WTC11 (cell line): ENCODE measurements around the gene DMD. TPM values are rescaled to one million over a fixed set of nuclear protein-coding genes. Genes with fewer than 3 reads are reported as not detected.

Experiments used
- ATAC-seq: fragments of 200-7000 bp; cut with Tn5 transposase; 2 replicates; pipeline ENCODE4 v1.10.0; 2021; ENCODE audit warnings: mild to moderate bottlenecking, moderate library complexity
- CTCF ChIA-PET: fragments of 300-600 bp; sonication (Branson Sonifier 250); formaldehyde crosslinking; loops from one replicate; lab custom pipeline; 2021; ENCODE audit warnings: antibody characterized with exemption; lab: Charles Lee
- POLR2A ChIA-PET: fragments of 350-600 bp; sonication (Branson Sonifier 250); formaldehyde crosslinking; loops from one replicate; lab custom pipeline; 2021; ENCODE audit warnings: antibody characterized with exemption; lab: Charles Lee
- DNase-seq: peaks from one replicate; pipeline ENCODE4 v3.0.0; 2021; ENCODE audit warnings: low spot score
- H3K27ac Mint-ChIP-seq: 2 replicates; pipeline ENCODE4 v1.8.0; 2021; ENCODE audit warnings: mixed read lengths
- H3K27me3 Mint-ChIP-seq: 2 replicates; pipeline ENCODE4 v1.8.0; 2021; ENCODE audit warnings: low read depth, mild to moderate bottlenecking, moderate library complexity, mixed read lengths
- H3K36me3 Mint-ChIP-seq: 2 replicates; pipeline ENCODE4 v1.8.0; 2021; ENCODE audit warnings: mixed read lengths
- H3K4me1 Mint-ChIP-seq: 2 replicates; pipeline ENCODE4 v1.8.0; 2022; ENCODE audit warnings: mixed read lengths
- H3K4me3 Mint-ChIP-seq: 2 replicates; pipeline ENCODE4 v1.8.0; 2021; ENCODE audit warnings: mild to moderate bottlenecking, moderate library complexity, mixed read lengths
- H3K9me3 Mint-ChIP-seq: 2 replicates; pipeline ENCODE4 v1.8.0; 2021; ENCODE audit warnings: mixed read lengths
- CREM ChIP-seq: sonication (generic); formaldehyde crosslinking; IDR thresholded peaks from 2 replicates; pipeline ENCODE4 v1.8.1; 2022; ENCODE audit warnings: mild to moderate bottlenecking, missing genetic modification reagents, moderate library complexity
- ELF4 ChIP-seq: sonication (generic); formaldehyde crosslinking; IDR thresholded peaks from 2 replicates; pipeline ENCODE4 v1.8.1; 2022; ENCODE audit warnings: low read depth, mild to moderate bottlenecking, moderate library complexity, missing genetic modification reagents
- ERG ChIP-seq: fragments of 250-450 bp; sonication (Bioruptor Pico); IDR thresholded peaks from 2 replicates; pipeline ENCODE4 v1.8.0; 2021; ENCODE audit warnings: mild to moderate bottlenecking
- FOXJ3 ChIP-seq: sonication (generic); formaldehyde crosslinking; IDR thresholded peaks from 2 replicates; pipeline ENCODE4 v1.9.0; 2021; ENCODE audit warnings: missing genetic modification reagents, mild to moderate bottlenecking, borderline replicate concordance
- FOXP1 ChIP-seq: sonication (generic); formaldehyde crosslinking; IDR thresholded peaks from 2 replicates; pipeline ENCODE4 v1.8.0; 2022; ENCODE audit warnings: missing genetic modification reagents, mild to moderate bottlenecking, moderate library complexity, borderline replicate concordance
- GABPB1 ChIP-seq: sonication (generic); formaldehyde crosslinking; IDR thresholded peaks from 2 replicates; pipeline ENCODE4 v1.8.1; 2023; ENCODE audit warnings: mild to moderate bottlenecking, missing genetic modification reagents
- HMGA2 ChIP-seq: fragments of 250-450 bp; sonication (Bioruptor Pico); IDR thresholded peaks from 2 replicates; pipeline ENCODE4 v1.4.0; 2021; ENCODE audit warnings: mild to moderate bottlenecking, moderate library complexity
- IRF1 ChIP-seq: sonication (generic); formaldehyde crosslinking; IDR thresholded peaks from 2 replicates; pipeline ENCODE4 v1.8.0; 2023; ENCODE audit warnings: missing genetic modification reagents
- NFATC4 ChIP-seq: fragments of 250-450 bp; sonication (Bioruptor Pico); IDR thresholded peaks from 2 replicates; pipeline ENCODE4 v1.9.0; 2021; ENCODE audit warnings: mild to moderate bottlenecking
- RELA ChIP-seq: sonication (generic); formaldehyde crosslinking; IDR thresholded peaks from 2 replicates; pipeline ENCODE4 v1.8.1; 2022; ENCODE audit warnings: missing genetic modification reagents, mild to moderate bottlenecking, borderline replicate concordance
- ZBTB21 ChIP-seq: sonication (generic); formaldehyde crosslinking; IDR thresholded peaks from 2 replicates; pipeline ENCODE4 v1.8.1; 2023; ENCODE audit warnings: mild to moderate bottlenecking, missing genetic modification reagents, borderline replicate concordance
- ZNF121 ChIP-seq: sonication (generic); formaldehyde crosslinking; IDR thresholded peaks from 2 replicates; pipeline ENCODE4 v1.8.0; 2023; ENCODE audit warnings: missing genetic modification reagents
- total RNA-seq: library from RNA; stranded (reverse); gene quantifications from 3 replicates; pipeline ENCODE4 v1.2.3, GENCODE V29; 2021
- TF ChIP-seq, protein P1 (sequence below): sonication (generic); formaldehyde crosslinking; IDR thresholded peaks from 2 replicates; pipeline ENCODE4 v1.8.1; 2022; ENCODE audit warnings: mild to moderate bottlenecking, missing genetic modification reagents, moderate library complexity, borderline replicate concordance
- TF ChIP-seq, protein P2 (sequence below): fragments of 250-450 bp; sonication (Bioruptor Pico); conservative IDR thresholded peaks from 2 replicates; pipeline ENCODE4 v1.9.0; 2021; ENCODE audit warnings: mild to moderate bottlenecking
- TF ChIP-seq, protein P3 (sequence below): sonication (generic); formaldehyde crosslinking; IDR thresholded peaks from 2 replicates; pipeline ENCODE4 v1.8.1; 2022; ENCODE audit warnings: mild to moderate bottlenecking, moderate library complexity, missing genetic modification reagents
- TF ChIP-seq, protein P4 (sequence below): sonication (generic); formaldehyde crosslinking; IDR thresholded peaks from 2 replicates; pipeline ENCODE4 v1.8.1; 2023; ENCODE audit warnings: mild to moderate bottlenecking, missing genetic modification reagents, moderate library complexity
- TF ChIP-seq, protein P5 (sequence below): sonication (generic); formaldehyde crosslinking; IDR thresholded peaks from 2 replicates; pipeline ENCODE4 v1.8.1; 2022; ENCODE audit warnings: low read depth, missing genetic modification reagents, borderline replicate concordance
- TF ChIP-seq, protein P6 (sequence below): sonication (generic); formaldehyde crosslinking; IDR thresholded peaks from 2 replicates; pipeline ENCODE4 v1.8.1; 2022; ENCODE audit warnings: low read depth, mild to moderate bottlenecking, moderate library complexity, missing genetic modification reagents, borderline replicate concordance

DMD gene
- total RNA-seq, 1 experiment from 2014 or later, result 9.1 TPM

DNA sequence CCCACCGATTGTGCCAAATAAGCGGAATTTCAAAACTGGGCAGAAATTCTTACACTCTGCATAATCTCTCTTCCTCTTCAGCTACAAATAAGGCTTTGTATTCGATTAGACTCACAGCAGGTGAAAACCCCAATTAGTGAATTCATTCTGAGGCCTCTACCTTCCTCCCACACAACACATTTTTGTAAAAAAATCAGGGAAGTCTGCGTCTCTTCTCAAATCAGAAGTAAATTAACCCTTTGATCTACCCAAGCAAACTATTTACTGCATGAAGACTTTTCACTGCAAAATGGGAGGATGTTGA is 1938.9 kb downstream of the DMD start (continued):
- TF ChIP-seq, protein P1, sequence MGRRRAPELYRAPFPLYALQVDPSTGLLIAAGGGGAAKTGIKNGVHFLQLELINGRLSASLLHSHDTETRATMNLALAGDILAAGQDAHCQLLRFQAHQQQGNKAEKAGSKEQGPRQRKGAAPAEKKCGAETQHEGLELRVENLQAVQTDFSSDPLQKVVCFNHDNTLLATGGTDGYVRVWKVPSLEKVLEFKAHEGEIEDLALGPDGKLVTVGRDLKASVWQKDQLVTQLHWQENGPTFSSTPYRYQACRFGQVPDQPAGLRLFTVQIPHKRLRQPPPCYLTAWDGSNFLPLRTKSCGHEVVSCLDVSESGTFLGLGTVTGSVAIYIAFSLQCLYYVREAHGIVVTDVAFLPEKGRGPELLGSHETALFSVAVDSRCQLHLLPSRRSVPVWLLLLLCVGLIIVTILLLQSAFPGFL, result no peak
- TF ChIP-seq, protein P2, sequence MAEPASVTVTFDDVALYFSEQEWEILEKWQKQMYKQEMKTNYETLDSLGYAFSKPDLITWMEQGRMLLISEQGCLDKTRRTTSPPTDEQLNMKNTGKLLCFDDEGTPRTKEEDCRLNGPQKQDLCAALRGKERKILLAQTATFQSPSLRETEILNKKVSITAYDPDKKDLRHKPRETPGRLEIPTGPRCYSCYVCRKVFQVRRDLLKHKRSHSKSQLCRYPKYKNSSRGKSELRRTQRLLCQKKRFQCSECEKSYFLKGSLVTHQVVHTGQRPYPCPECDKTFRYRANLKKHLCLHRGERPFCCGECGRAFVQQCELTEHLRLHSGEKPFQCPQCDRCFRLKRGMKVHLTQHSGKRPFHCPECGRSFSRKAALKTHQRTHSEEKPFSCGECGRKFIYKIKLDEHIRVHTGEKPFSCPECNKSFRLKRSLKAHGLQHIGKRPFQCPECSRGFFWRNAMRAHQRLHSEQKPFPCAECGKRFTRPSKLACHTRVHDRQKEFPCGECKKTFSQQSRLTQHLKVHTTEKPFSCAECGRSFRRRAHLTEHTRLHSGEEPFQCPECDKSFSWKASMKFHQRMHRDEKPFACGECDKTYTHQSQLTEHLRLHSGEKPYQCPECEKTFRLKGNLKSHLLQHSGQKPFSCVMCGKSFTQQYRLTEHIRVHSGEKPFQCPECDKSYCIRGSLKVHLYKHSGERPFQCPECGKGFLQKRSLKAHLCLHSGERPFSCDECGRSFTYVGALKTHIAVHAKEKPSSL (CRISPR knock-in tag), result no peak
- TF ChIP-seq FOXJ3 (CRISPR knock-in tag), result no peak
- TF ChIP-seq GABPB1, result no peak
- TF ChIP-seq, protein P3, sequence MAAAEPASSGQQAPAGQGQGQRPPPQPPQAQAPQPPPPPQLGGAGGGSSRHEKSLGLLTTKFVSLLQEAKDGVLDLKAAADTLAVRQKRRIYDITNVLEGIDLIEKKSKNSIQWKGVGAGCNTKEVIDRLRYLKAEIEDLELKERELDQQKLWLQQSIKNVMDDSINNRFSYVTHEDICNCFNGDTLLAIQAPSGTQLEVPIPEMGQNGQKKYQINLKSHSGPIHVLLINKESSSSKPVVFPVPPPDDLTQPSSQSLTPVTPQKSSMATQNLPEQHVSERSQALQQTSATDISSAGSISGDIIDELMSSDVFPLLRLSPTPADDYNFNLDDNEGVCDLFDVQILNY (CRISPR knock-in tag), result no peak
- TF ChIP-seq IRF1, result no peak
- no peak for TF ChIP-seq NFATC4 (CRISPR knock-in tag)
- TF ChIP-seq, protein P4, sequence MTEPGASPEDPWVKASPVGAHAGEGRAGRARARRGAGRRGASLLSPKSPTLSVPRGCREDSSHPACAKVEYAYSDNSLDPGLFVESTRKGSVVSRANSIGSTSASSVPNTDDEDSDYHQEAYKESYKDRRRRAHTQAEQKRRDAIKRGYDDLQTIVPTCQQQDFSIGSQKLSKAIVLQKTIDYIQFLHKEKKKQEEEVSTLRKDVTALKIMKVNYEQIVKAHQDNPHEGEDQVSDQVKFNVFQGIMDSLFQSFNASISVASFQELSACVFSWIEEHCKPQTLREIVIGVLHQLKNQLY (CRISPR knock-in tag), result no peak
- TF ChIP-seq, all 79 proteins: peak for 0

DNA sequence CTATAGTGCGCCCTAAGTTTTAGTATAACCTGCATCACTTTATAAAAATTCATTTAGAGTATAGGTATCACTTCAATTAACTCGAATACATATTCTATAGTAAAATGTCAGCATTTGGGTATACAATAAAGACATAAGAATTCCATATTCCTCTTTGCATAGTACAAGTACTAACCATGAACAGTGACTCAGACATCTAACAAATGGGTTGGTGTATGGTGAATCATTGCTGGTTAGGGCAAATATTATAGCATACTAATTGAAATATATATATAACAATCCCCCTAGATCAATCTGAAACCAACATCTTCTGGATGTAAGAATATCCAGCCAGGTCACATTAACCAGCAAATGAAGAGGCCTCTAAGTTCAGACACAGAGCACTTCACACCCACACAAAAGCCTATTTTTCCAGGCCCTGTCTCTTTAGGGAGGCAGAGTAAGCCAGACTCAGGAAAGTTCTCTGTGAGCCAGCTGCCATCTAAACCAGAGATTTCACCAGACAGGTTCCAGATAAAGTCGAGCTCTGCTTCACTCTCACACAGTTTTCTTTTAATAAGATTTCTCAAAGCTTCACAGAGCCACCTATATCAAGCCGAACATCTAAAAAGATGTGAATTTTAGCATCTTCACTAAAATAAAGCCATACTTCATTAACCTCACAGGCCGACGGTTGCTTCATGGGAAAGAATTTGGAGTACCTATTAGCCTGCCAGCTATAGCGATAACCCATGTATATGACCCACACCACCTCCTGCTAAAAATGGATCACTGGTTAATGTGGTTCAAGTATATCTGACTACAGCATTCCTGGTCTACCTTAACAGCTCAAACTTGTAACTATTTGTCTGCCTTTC is 1939.5 kb downstream of the DMD start:
- POLR2A ChIA-PET, result no interaction called here
- Mint-ChIP-seq H3K9me3 (no peaks in the 10 kb centered on the region), H3K36me3 (no peaks in the 10 kb centered on the region)
- no peak for TF ChIP-seq CREM (CRISPR knock-in tag)
- TF ChIP-seq HMGA2 (CRISPR knock-in tag), result no peak
- no peak for TF ChIP-seq FOXP1
- TF ChIP-seq ZBTB21 (CRISPR knock-in tag), result no peak
- TF ChIP-seq, protein P5, sequence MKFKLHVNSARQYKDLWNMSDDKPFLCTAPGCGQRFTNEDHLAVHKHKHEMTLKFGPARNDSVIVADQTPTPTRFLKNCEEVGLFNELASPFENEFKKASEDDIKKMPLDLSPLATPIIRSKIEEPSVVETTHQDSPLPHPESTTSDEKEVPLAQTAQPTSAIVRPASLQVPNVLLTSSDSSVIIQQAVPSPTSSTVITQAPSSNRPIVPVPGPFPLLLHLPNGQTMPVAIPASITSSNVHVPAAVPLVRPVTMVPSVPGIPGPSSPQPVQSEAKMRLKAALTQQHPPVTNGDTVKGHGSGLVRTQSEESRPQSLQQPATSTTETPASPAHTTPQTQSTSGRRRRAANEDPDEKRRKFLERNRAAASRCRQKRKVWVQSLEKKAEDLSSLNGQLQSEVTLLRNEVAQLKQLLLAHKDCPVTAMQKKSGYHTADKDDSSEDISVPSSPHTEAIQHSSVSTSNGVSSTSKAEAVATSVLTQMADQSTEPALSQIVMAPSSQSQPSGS, result no peak
- TF ChIP-seq, protein P6, sequence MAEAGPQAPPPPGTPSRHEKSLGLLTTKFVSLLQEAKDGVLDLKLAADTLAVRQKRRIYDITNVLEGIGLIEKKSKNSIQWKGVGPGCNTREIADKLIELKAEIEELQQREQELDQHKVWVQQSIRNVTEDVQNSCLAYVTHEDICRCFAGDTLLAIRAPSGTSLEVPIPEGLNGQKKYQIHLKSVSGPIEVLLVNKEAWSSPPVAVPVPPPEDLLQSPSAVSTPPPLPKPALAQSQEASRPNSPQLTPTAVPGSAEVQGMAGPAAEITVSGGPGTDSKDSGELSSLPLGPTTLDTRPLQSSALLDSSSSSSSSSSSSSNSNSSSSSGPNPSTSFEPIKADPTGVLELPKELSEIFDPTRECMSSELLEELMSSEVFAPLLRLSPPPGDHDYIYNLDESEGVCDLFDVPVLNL (CRISPR knock-in tag), result no peak
- no peak for TF ChIP-seq IRF1
- TF ChIP-seq ERG (CRISPR knock-in tag), result no peak
- no peak for TF ChIP-seq ZNF121 (CRISPR knock-in tag)
- TF ChIP-seq RELA, result no peak
- TF ChIP-seq ELF4 (CRISPR knock-in tag), result no peak
- TF ChIP-seq, protein P2 (CRISPR knock-in tag), result no peak
- TF ChIP-seq, all 79 proteins: peak for 0
- no peak for DNase-seq
- no peaks in the 10 kb centered on the region for H3K27me3 Mint-ChIP-seq
- no peak for ATAC-seq
- H3K27ac Mint-ChIP-seq, result no peak overlapping the region; the same call in 1 of the 2 replicates
- CTCF ChIA-PET, result no interaction called here
- no peak overlapping the region for H3K4me3 Mint-ChIP-seq
- H3K4me1 Mint-ChIP-seq, result peaks cover 17% of the 10 kb centered on the region
